IPS-20b (cell line): ENCODE measurements around the gene MVB12B.

Experiments used
- H3K27ac ChIP-seq: one replicate; pipeline ENCODE4 v1.5.1; 2013; ENCODE audit warnings: low read length
- H3K27me3 ChIP-seq: 2 replicates; pipeline ENCODE4 v1.6.1; 2013; ENCODE audit warnings: mild to moderate bottlenecking, low read length, inconsistent platforms; ENCODE audit not compliant: insufficient read depth
- H3K36me3 ChIP-seq: 2 replicates; pipeline ENCODE4 v1.6.1; 2013; ENCODE audit warnings: low read depth, mild to moderate bottlenecking, inconsistent platforms, low read length, moderate library complexity; ENCODE audit not compliant: insufficient read depth
- H3K4me1 ChIP-seq: 2 replicates; pipeline ENCODE4 v1.6.1; 2013; ENCODE audit warnings: mild to moderate bottlenecking, control low read depth, inconsistent platforms, low read length, moderate library complexity; ENCODE audit not compliant: insufficient read depth
- H3K4me3 ChIP-seq: 2 replicates; pipeline ENCODE4 v1.5.1; 2013; ENCODE audit warnings: mild to moderate bottlenecking, low read length, inconsistent platforms
- H3K9ac ChIP-seq: 2 replicates; pipeline ENCODE4 v1.6.1; 2013; ENCODE audit warnings: low read depth, mild to moderate bottlenecking, inconsistent platforms, low read length, moderate library complexity
- H3K9me3 ChIP-seq: 2 replicates; pipeline ENCODE4 v1.6.1; 2013; ENCODE audit warnings: mild to moderate bottlenecking, low read depth, low read length, inconsistent platforms; ENCODE audit not compliant: insufficient read depth

Gene MVB12B

GRCh38 chr9:126520453-126520852, 193.8 kb downstream of the MVB12B start:
- Histone ChIP-seq H3K9ac (no peak overlapping the region), H3K27ac (no peak overlapping the region), H3K4me1 (peaks cover 15% of the 10 kb centered on the region; the same call in 1 of the 2 replicates), H3K36me3 (no peaks in the 10 kb centered on the region), H3K4me3 (no peak overlapping the region), H3K9me3 (no peaks in the 10 kb centered on the region), H3K27me3 (peaks cover 36% of the 10 kb centered on the region)

- H3K4me3 ChIP-seq, result no peak overlapping the region
- no peak overlapping the region for H3K27ac ChIP-seq
- peaks cover 15% of the 10 kb centered on the region; the same call in 1 of the 2 replicates for H3K4me1 ChIP-seq
- peaks cover 29% of the 10 kb centered on the region for H3K27me3 ChIP-seq
- no peak overlapping the region for H3K9ac ChIP-seq
- no peaks in the 10 kb centered on the region for H3K36me3 ChIP-seq
- no peaks in the 10 kb centered on the region for H3K9me3 ChIP-seq
These were observed 194.5 kb downstream of the MVB12B start for GRCh38 chr9:126521089-126521488.

GRCh38 chr9:126521551-126521950, 194.9 kb downstream of the MVB12B start:
- no peak overlapping the region for H3K27ac ChIP-seq
- H3K36me3 ChIP-seq, result no peaks in the 10 kb centered on the region
- peaks cover 26% of the 10 kb centered on the region for H3K27me3 ChIP-seq
- no peaks in the 10 kb centered on the region for H3K9me3 ChIP-seq
- H3K4me1 ChIP-seq, result peaks cover 15% of the 10 kb centered on the region; the same call in 1 of the 2 replicates
- H3K9ac ChIP-seq, result no peak overlapping the region
- H3K4me3 ChIP-seq, result no peak overlapping the region

DNA sequence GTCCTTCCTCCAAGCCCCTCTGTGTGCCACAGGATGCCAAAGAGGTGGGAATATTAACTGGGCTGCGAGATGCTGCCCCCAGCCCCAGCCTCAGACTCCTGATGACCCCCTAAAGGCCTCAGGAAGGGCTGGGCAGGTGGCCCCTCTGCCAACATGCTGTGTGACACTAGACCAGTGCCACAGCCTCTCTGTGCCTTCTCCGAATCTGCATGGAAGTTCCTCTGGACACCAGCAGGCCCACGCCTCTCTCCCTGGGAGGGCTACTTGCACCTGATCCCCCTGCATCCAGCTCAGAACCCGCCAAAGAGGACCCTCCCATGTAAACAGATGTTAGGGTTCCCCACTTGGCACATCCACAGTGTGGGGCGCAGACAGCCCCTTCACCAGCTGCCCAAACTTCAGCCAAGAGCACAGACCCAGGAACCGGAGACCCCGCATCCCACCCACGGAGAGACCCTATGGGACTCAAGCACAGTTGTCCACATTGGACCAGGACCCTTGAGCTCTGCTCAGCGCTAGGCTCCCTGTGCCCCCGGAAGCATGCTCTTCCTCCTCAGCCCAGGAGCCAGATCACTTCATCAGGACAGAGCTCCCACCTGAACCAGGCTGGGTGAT, 195.5 kb downstream of the MVB12B start:
- Histone ChIP-seq H3K4me3 (no peak overlapping the region), H3K27me3 (peaks cover 23% of the 10 kb centered on the region), H3K36me3 (no peaks in the 10 kb centered on the region), H3K4me1 (peaks cover 12% of the 10 kb centered on the region; the same call in 1 of the 2 replicates), H3K9ac (no peak overlapping the region), H3K27ac (no peak overlapping the region), H3K9me3 (no peaks in the 10 kb centered on the region)

DNA sequence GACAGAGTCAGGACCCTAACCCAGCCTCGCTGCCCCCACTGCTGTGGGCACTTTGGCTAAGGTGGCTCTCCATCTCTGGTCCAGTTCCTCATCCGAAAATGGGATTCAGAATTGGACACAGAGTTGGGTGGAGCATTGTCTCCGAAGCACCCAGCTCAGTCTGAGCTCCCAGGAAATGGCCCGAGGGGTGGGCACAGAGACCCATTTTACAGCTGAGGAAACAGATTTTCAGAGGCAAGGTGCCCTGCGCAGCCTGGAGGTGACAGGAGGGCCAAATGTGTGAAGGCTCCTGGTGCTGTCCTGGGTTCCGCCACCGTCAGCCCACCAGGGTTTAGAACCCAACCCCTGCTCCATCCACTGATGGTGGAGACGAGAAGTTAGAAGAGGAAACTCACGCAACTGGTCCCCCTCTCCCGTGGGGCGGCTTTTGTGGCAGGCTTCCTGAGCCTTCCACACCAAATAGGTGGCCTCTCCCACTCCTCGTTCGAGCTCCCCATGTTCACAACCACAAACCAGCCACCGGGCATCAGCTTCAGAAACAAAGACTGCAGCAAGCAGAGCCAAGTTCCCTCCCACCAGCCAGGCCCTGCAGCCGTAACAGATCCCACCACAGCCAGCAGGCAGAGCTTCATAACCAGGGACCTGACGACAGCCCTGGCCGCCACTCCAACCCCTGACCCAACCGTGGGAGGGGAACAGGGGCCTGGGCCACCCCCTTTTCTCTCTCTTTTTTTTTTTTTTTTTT, 196.2 kb downstream of the MVB12B start:
- Histone ChIP-seq H3K4me1 (peaks cover 8% of the 10 kb centered on the region; the same call in 1 of the 2 replicates), H3K27ac (no peak overlapping the region), H3K9ac (no peak overlapping the region), H3K36me3 (no peaks in the 10 kb centered on the region), H3K9me3 (no peaks in the 10 kb centered on the region), H3K27me3 (peaks cover 17% of the 10 kb centered on the region), H3K4me3 (no peak overlapping the region)

DNA sequence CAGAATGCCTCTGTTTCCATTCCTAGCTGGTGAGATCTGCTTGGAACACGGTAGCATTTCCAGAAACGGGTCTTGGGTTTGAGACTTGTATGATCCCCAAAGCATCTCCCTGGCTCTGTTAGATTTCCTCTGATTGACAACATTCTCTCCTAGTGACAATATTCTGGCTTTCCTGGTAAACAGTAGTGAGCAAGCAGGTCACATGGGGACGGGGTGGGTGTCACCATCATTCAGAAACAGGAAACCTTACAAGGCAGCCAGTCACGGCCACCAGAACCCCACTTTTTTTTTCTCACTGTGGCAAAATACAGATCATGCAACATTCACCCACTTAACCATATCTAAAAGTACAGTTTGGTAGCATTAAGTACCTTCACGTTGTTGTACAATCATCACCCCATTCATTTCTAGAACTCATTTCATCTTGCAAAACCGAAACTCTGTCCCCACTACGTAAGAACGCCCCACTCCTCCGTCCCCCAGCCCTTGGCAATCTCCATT, 197.0 kb downstream of the MVB12B start:
- Histone ChIP-seq H3K4me3 (no peak overlapping the region), H3K9ac (no peak overlapping the region), H3K4me1 (peaks cover 16% of the 10 kb centered on the region; the same call in 1 of the 2 replicates), H3K27me3 (peaks cover 8% of the 10 kb centered on the region), H3K9me3 (no peaks in the 10 kb centered on the region), H3K36me3 (no peaks in the 10 kb centered on the region), H3K27ac (no peak overlapping the region)

DNA sequence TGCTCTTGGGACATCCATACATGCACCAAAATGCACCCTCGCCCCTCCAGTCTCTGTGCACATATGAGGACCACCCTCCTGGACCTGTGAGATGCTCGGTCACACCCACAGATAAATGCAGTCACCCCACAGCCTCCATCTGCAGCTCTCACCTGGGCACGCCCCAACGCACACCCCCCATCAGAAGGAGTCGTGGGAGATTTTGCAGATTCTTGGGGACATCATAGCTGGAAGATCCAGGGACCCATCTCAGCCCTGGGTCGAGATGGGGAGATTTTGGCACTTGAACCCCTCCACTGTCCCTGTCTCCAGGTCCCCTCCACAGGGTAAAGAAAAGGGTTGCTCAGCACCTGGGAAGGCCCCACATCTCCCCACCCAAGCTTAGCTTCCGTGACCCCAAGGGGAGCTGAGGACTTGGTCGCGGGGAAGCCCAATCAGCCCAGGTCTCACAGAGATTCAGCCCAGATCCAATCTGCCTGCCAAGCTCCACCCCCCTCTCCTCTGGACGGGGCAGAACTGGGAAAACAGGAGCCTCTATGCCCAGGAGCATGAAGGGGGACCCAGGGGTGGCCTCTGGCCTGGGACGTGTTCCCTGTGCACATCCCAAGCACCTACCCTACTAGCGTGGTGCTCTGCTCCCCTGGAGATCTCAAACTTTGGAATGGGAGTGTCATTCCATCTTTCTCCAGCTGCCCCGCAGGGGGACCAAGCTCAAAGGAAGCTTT, 197.9 kb downstream of the MVB12B start:
- H3K9me3 ChIP-seq, result no peaks in the 10 kb centered on the region
- H3K9ac ChIP-seq, result no peak overlapping the region
- H3K36me3 ChIP-seq, result no peaks in the 10 kb centered on the region
- H3K27ac ChIP-seq, result no peak overlapping the region
- H3K27me3 ChIP-seq, result peaks cover 3% of the 10 kb centered on the region
- H3K4me3 ChIP-seq, result no peak overlapping the region
- H3K4me1 ChIP-seq, result peaks cover 13% of the 10 kb centered on the region; the same call in 1 of the 2 replicates

DNA sequence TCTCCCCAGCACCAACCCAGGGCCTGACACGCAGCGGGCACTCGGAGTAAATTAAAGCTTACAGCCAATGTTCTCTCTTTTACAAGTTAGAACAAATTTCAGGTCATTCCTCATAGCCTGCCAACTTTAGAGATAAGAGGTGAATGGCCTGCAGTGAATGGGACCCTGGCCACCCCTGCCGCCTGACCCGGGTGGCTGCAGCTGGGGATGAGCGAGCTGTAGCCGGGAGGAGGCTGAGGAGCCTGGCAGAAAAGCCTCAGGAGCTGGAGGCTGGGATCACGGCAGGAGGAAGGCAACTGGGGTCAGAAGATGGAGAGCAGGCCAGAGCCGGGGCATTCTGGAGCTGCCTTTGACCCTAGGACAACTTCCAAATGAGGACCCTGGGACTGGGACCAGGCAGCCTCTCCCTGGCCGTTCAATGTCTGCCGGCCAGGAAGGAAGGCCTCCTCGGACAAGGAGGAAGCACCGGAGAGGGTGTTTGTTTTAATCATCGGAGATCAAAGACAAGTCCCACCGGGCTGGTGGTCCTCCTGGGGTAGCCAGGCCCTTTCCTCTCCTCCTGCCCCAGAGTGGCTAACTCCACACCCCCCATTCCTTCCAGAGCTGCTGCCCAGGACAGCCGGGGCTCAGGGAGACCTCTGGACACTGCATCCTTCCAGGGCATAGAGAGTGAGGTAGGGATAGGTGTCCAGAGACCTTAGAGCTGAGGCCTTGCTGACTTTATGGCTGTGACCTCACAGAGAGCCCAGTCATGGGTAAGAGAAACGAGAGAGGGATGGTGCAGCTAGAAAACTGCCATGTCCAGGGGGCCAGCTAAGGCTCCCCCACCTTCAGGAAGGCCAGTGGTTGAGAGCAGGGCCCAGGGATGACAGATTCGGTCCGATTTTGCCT, 199.8 kb downstream of the MVB12B start:
- Histone ChIP-seq H3K36me3 (no peaks in the 10 kb centered on the region), H3K27ac (no peak overlapping the region)

GRCh38 chr9:126527109-126527825, 200.6 kb downstream of the MVB12B start:
- Histone ChIP-seq H3K4me1 (peaks cover 15% of the 10 kb centered on the region; the same call in 1 of the 2 replicates), H3K4me3 (no peak overlapping the region), H3K9me3 (no peaks in the 10 kb centered on the region), H3K27ac (no peak overlapping the region), H3K27me3 (peaks cover 16% of the 10 kb centered on the region), H3K9ac (no peak overlapping the region), H3K36me3 (no peaks in the 10 kb centered on the region)

More for the DNA sequence above, 199.8 kb downstream of the MVB12B start:
- Histone ChIP-seq H3K4me1 (peaks cover 15% of the 10 kb centered on the region; the same call in 1 of the 2 replicates), H3K9ac (no peak overlapping the region), H3K27me3 (peaks cover 8% of the 10 kb centered on the region), H3K9me3 (no peaks in the 10 kb centered on the region), H3K4me3 (no peak overlapping the region)

- H3K4me1 ChIP-seq, result peaks cover 15% of the 10 kb centered on the region
- H3K36me3 ChIP-seq, result no peaks in the 10 kb centered on the region
- H3K9me3 ChIP-seq, result no peaks in the 10 kb centered on the region
- H3K4me3 ChIP-seq, result no peak overlapping the region
- H3K27ac ChIP-seq, result no peak overlapping the region
- no peak overlapping the region for H3K9ac ChIP-seq
- H3K27me3 ChIP-seq, result peaks cover 24% of the 10 kb centered on the region
These were observed 201.5 kb downstream of the MVB12B start for GRCh38 chr9:126528111-126528510.
